Pancreas (tissue), 10 donors: Measurements from ENCODE around the gene MESP1. TPM values are rescaled to one million over a fixed set of nuclear protein-coding genes. Genes with fewer than 3 reads are reported as not detected.

Experiments
- ATAC-seq, 4 donors: fragments of 200-7000 bp; cut with Tn5 transposase; one replicate each; pipeline versions ENCODE4 v1.8.0 to v1.9.1; 2020; ENCODE audit warnings: mild to moderate bottlenecking in 4 of 4, moderate library complexity in 4 of 4
- DNase-seq, 6 donors: peaks; one replicate each; pipeline ENCODE4 v3.0.0-alpha.2; 2020
- FAIRE-seq: peaks from 2 replicates; lab custom pipeline; 2012; peaks lifted over from hg19 to GRCh38; lab: Jason Lieb, UNC
- H3K27ac ChIP-seq, 4 donors: fragments of 200-600 bp; sonication (generic); 1 replicate in 3 of 4; 2 replicates in 1 of 4; pipeline versions ENCODE4 v1.5.0 to v1.8.0; 2020
- H3K27me3 ChIP-seq, 4 donors: fragments of 200-600 bp; one replicate each; pipeline ENCODE4 v1.8.0; 2021
- H3K36me3 ChIP-seq, 3 donors: fragments of 200-600 bp; sonication (generic) in 1 of 3; one replicate each; pipeline versions ENCODE4 v1.5.0 to v1.8.0; 2020 to 2021
- H3K4me1 ChIP-seq, 3 donors: fragments of 200-600 bp; one replicate each; pipeline ENCODE4 v1.8.0; 2021
- H3K4me3 ChIP-seq, 4 donors: fragments of 200-600 bp; sonication (generic) in 2 of 4; one replicate each; pipeline versions ENCODE4 v1.5.0 to v1.8.0; 2020 to 2021
- H3K9me3 ChIP-seq, 4 donors: fragments of 200-600 bp; one replicate each; pipeline ENCODE4 v1.8.0; 2021
- CTCF ChIP-seq, 4 donors: fragments of 200-600 bp; sonication (generic) in 3 of 4; IDR thresholded peaks; one replicate each; pipeline versions ENCODE4 v1.5.0 to v1.8.0; 2021; ENCODE audit warnings: antibody characterized with exemption in 4 of 4
- WGBS, 2 donors: extraction: QIAGEN DNeasy Blood & Tissue Kit; methylation state at CpG; one replicate each; pipeline ENCODE4 v1.1.7; 2013; 5-methylcytosine and 5-hydroxymethylcytosine counted together
- intact Hi-C, 3 donors: fragments of 100-400 bp; cut with DNase I; formaldehyde crosslinking; loops; one replicate each; pipeline versions ENCODE4 v1.11.1 to v1.14.2; 2022
- polyA plus RNA-seq, 2 donors: library from polyadenylated mRNA; stranded (reverse); fragments of 200-250 nt; gene quantifications; one replicate each; pipeline ENCODE4 v1.2.3, GENCODE V29; 2013
- total RNA-seq, 6 donors: library from RNA; stranded (reverse); fragmentation: NEBNext Ultra II Directional in 4 of 6; extraction: Animal tissue kit (Norgen Biotek cat#: 25700) in 4 of 6; gene quantifications; one replicate each; pipeline versions ENCODE4 v1.2.1 to v1.2.4, GENCODE V29; 2021 to 2023
- donor health status: healthy with polysubstance abuse.
- donor health status: DM: no; HTN: no; CAD: no; lungs with moderate emphysema.
- donor health status: DM: no; HTN: no; CAD: no.
- donor health status: control.
- donor health status: control.
- donor health status: Bipolar disorder and iron deficiency.
- donor health status: DM: yes; HTN: yes; CAD: no.
- donor health status: DM: no; HTN: no; CAD: no.
- donor health status: DM: no; HTN: no; CAD: no.
- donor health status: DM: yes; HTN: yes; CAD: no.

Gene MESP1
- total and polyA plus RNA-seq, 8 donors: 1.1 to 4.0 (median 2.3) TPM

GRCh38 chr15:89743011-89743410 is 8.0 kb downstream of the MESP1 start:
- no peak for TF ChIP-seq CTCF (IDR thresholded peaks at IDR 0.05)
- FAIRE-seq (no peak), DNase-seq (no peak), ATAC-seq (no peak)
- 81 to 82% methylated on average over 8 of the region's 8 CpGs for WGBS, 2 donors
- intact Hi-C loops: loop anchor here in 1 of 3 donors (5.0 kb wide), 1 partner anchor 134 kb away; no protein-coding TSS in a partner anchor
- H3K36me3 ChIP-seq: no peaks in the 10 kb centered on the region
- H3K27ac ChIP-seq: no peak overlapping the region
- H3K4me3 ChIP-seq: no peak overlapping the region
- no peaks in the 10 kb centered on the region for H3K4me1 ChIP-seq
- H3K27me3 ChIP-seq: no peaks in the 10 kb centered on the region
- no peaks in the 10 kb centered on the region for H3K9me3 ChIP-seq

GRCh38 chr15:89740137-89740536 is 10.9 kb downstream of the MESP1 start:
- H3K4me1 ChIP-seq: no peaks in the 10 kb centered on the region
- no peaks in the 10 kb centered on the region for H3K9me3 ChIP-seq
- 1 to 5% methylated on average over 8 of the region's 8 CpGs for WGBS, 2 donors
- no peaks in the 10 kb centered on the region for H3K36me3 ChIP-seq
- FAIRE-seq: peak; percentile 26
- H3K4me3 ChIP-seq: no peak overlapping the region
- DNase-seq: peak in 2 of 6 donors; percentile 56 to 73
- ATAC-seq: peak; percentile 85 to 98 (median 94)
- no peak overlapping the region for H3K27ac ChIP-seq
- TF ChIP-seq CTCF (IDR thresholded peaks at IDR 0.05): peak; percentile 84 to 95 (median 94)
- intact Hi-C loops: loop anchor here in 1 of 3 donors (5.0 kb wide), 1 partner anchor 137 kb away; no protein-coding TSS in a partner anchor
- no peaks in the 10 kb centered on the region for H3K27me3 ChIP-seq

GRCh38 chr15:89735773-89736172 is 15.3 kb downstream of the MESP1 start:
- H3K4me3 ChIP-seq: no peak overlapping the region
- no peak for FAIRE-seq
- no peak for ATAC-seq
- no peaks in the 10 kb centered on the region for H3K4me1 ChIP-seq
- no peaks in the 10 kb centered on the region for H3K9me3 ChIP-seq
- WGBS, 2 donors: 51 to 62% methylated on average over 4 of the region's 4 CpGs
- no peak overlapping the region for H3K27ac ChIP-seq
- no peak for TF ChIP-seq CTCF (IDR thresholded peaks at IDR 0.05)
- DNase-seq: no peak
- intact Hi-C loops: no loop called here
- H3K36me3 ChIP-seq: no peaks in the 10 kb centered on the region
- H3K27me3 ChIP-seq: no peaks in the 10 kb centered on the region

GRCh38 chr15:89732451-89733172 is 18.4 kb downstream of the MESP1 start:
- Histone ChIP-seq H3K9me3 (no peaks in the 10 kb centered on the region), H3K4me1 (no peaks in the 10 kb centered on the region), H3K27me3 (no peaks in the 10 kb centered on the region), H3K27ac (no peak overlapping the region), H3K4me3 (no peak overlapping the region), H3K36me3 (no peaks in the 10 kb centered on the region)
- WGBS, 2 donors: 65 to 71% methylated on average over 8 of the region's 8 CpGs
- ATAC-seq (no peak), FAIRE-seq (no peak), DNase-seq (no peak)
- TF ChIP-seq CTCF (IDR thresholded peaks at IDR 0.05): no peak
- intact Hi-C loops: no loop called here

- Histone ChIP-seq H3K4me1 (no peaks in the 10 kb centered on the region), H3K9me3 (no peaks in the 10 kb centered on the region), H3K36me3 (no peaks in the 10 kb centered on the region), H3K27ac (no peak overlapping the region), H3K4me3 (no peak overlapping the region), H3K27me3 (no peaks in the 10 kb centered on the region)
- 84 to 91% methylated on average over 5 of the region's 5 CpGs for WGBS, 2 donors
- ATAC-seq: no peak
- no peak for FAIRE-seq
- DNase-seq: no peak
- TF ChIP-seq CTCF (IDR thresholded peaks at IDR 0.05): no peak
- intact Hi-C loops: no loop called here
Measured at GRCh38 chr15:89731275-89731674, 19.8 kb downstream of the MESP1 start.
